Activated gamma-delta T cell treated with anti-CD3 and anti-CD28 coated beads, Interleukin-2, amount 50 U/mL, for 16 hours (primary cell): ENCODE measurements around the gene BEX3.
"Not testable (repeated sequence)": the region's sequence is repeated elsewhere in the genome, so short reads cannot be mapped to it uniquely, and the experiment has no call there.

Source experiments
- DNase-seq: peaks from one replicate; pipeline ENCODE4 v3.0.0-alpha.2; 2020; ENCODE audit warnings: low read depth

BEX3 gene

GRCh38 chrX:103382877-103383276, 6.5 kb downstream of the BEX3 start:
- DNase-seq = no peak

DNA sequence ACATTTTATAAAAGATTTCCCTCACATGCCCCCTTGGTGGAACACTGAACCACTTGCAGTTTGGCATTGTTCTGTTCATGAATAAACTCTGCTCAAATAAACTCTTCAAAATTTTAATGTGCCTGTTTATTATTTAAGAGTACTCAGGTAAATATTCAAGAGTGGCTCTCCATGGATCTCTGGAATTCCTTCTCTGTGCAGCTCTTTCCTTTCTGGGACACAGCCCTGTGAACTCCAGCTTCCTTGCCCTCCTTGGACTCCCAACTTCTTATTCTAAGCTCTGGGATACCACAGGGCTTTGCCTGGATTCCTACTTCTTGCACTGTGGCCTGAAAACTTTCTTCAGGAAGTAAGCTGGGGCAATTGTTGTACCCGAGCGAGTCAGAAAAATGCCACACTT, 8.3 kb downstream of the BEX3 start:
- no peak for DNase-seq

- DNase-seq = not testable (repeated sequence)
Observed at GRCh38 chrX:103385283-103385830, 9.0 kb downstream of the BEX3 start.

DNA sequence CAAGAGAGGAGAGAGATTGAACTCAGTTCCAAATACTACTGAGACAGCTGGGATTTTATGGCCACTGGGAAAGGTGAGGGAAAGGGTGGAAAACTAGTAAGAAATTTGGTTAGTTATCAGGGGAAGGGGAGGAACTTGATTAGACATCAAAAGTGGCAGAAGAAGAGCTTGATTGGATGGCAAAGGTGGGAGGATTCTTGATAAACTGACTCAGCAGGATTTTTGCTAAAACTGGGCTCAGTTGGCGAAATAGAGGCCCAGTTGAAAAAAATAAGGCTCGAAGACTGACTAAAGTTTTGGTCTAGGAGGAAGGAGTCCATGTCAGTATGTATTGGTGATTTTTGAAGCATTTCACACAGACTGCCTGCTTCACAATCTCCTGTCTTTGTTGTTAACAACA, 10.0 kb downstream of the BEX3 start:
- no peak for DNase-seq

DNA sequence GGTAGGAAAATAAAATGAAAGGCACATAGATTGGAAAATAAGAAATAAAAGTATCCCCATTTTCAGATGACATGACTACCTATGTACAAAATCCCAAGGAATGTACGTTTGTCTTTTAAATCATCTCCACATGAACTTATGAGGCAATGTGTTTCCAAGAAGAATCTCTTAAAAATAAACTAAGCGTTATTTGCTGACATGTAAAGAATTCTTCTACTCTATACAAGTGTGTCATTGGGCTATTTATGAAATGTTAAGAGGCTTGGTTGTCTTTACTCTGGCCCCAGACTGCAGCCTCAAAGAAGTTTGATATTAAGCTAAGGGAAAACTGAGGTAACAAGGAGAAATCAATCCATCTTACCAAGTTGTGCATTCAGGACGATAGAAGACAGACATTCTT, 17.1 kb downstream of the BEX3 start:
- DNase-seq = no peak

DNA sequence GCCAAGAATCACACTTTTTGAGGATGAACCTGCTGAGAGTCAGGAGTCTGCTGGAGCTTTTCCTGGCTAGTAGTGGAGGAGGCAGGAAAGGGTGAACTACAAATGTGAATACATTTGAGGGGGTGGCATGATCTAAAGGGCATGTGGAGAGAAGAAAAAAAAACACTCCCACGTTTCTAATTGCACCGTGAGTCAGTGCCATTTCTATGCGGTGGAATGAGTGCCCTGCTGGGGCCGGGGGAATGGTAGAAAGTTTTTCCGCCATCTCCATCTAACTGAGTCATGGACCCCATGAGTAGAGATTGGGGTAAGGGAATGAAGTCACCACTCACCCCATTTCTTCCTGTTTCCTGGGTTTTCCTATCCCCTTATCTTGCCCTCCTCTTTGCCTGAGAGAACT, 19.8 kb downstream of the BEX3 start:
- no peak for DNase-seq

DNA sequence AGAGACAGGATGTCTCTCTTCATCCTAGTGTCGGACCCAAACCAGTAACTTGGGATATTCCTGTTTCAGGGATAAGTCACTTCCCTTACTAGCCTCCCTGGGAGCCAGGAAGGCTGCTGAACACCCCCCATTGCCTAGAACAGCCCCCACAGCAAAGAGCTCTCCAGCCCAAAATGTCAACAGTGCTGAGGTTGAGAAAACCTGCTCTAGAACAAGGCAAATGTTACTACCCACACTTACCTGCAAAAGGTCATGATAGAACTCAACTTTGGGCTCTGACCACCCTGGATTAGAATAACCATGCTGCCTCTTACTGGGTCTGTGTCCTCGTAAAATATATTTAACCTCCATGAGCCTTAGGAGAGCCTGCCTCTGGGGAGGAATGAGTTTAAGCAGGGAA, 20.3 kb downstream of the BEX3 start:
- DNase-seq = no peak

DNA sequence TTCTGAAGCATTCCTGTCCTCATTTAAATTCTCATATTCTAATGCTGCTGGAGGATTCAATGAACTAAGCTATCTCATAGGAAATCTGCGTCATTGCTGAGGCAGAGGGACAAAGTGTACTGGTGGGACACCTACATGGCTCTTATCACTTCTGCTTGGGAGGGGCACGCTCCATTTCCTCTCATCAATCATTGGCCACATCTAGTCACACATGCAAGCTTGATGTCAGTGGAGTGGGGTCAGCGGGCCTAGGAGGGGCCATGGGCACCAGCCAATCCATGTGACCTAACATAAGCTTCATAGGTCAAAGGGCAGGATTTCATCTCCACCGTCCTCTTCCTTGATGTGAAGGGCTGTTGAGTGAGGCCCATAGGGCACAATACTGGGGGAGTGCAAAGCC, 21.4 kb downstream of the BEX3 start:
- DNase-seq = no peak

GRCh38 chrX:103398421-103398864, 22.1 kb downstream of the BEX3 start:
- DNase-seq = no peak

GRCh38 chrX:103399744-103400143, 23.4 kb downstream of the BEX3 start:
- no peak for DNase-seq

DNA sequence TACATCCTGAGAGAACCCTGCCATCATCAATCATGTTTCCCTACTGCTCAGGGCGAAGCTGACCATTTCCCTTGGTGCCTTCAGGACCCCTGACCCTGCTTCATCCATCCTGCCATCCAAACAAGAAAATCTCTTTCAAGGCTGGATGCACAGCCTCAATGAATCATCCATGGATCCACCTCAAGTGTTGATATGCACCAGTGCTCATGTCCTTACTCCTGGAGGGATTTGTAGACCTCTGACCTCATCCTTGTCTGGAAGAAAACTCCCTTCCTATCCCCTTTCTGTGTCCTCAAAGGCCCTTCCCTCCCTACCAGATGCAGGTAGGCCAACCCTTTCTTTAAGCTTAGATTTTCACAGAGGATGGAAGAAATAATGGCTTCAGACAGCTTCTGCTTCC, 24.6 kb downstream of the BEX3 start:
- DNase-seq = no peak

GRCh38 chrX:103404231-103405008, 28.1 kb downstream of the BEX3 start:
- no peak for DNase-seq

GRCh38 chrX:103405009-103405333, 28.6 kb downstream of the BEX3 start:
- no peak for DNase-seq

DNA sequence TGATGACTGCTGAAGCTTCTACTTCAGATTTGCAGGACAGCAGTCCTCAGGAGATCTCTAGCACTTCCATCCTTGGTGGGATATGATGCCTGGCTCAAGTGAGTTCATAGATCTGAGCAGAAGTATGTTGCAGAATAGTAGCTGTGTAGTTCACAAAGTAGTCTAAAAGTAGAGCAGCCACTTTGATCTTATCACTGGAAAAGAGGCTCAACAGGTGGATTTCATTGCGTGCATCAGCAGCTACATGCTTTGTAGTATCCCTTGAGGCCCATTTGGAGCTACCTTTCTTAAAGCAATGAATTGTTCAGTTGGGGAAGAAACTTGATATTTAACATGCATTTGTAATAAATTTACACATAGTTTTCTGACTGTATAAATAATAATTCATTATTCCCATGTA, 29.9 kb downstream of the BEX3 start:
- no peak for DNase-seq

- DNase-seq = no peak
Observed at GRCh38 chrX:103407776-103408175, 31.4 kb downstream of the BEX3 start.

- DNase-seq = not testable (repeated sequence)
Observed at GRCh38 chrX:103411721-103412120, 35.4 kb downstream of the BEX3 start.

DNA sequence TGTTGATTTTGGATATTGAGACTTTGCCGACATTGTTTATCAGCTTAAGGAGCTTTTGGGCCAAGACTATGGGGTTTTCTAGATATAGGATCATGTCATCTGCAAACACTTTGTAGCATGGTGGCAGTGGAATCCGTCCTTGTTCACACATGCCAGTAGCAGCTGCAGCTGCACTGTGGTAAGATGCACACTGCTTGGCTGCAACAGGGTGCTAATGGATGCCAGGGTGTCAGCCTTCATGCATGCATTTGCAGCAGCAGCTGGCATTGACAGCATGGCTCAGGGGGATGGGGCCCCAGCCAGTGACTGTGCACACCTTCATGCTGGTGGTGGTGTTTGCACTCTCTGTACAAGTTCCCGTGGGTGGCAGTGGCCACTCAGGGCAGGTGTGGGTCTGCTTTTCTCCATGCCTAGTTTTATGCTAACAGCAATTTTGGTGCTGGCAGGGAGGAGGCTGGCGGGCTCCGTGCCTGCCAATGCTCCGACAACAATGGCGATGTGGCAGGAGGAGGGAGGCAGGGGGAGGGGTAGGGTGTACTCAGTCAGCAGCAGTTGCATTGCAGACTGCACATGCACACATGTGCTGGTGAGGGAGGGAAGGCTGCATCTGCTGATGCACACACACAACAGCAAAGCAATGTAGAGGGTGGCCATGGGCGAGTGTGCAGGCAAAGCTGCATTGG, 37.5 kb downstream of the BEX3 start:
- no peak for DNase-seq

- no peak for DNase-seq
Observed at GRCh38 chrX:103414561-103414960, 38.2 kb downstream of the BEX3 start.

- no peak for DNase-seq
Observed at GRCh38 chrX:103415068-103415467, 38.7 kb downstream of the BEX3 start.

DNA sequence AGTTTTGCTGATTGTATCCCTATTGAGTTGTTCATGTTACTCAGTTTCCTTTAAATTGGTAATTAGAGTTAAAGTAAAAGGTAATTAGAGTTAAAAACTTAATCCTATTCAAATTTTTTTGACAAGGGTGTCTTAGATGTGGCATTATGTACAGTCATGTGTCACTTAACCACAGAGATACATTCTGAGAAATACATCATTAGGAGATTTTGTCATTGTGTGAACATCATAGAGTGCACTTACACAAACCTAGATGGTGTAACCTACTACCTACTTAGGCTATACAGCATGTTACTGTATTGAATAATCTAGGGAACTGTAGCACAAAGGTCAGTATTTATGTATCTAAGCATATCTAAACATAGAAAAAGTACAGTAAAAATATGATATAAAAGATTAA, 39.2 kb downstream of the BEX3 start:
- no peak for DNase-seq

- DNase-seq = no peak
Observed at GRCh38 chrX:103417370-103417769, 41.0 kb downstream of the BEX3 start.

GRCh38 chrX:103417933-103418332, 41.6 kb downstream of the BEX3 start:
- no peak for DNase-seq

- no peak for DNase-seq
Observed at GRCh38 chrX:103418811-103419340, 42.5 kb downstream of the BEX3 start.
